NCI-H345 (cell line): ENCODE data around the gene CTNNA1.

Source experiments
- DNase-seq: peaks from one replicate; lab custom pipeline; 2025; lab: John Stamatoyannopoulos, UW

Gene CTNNA1

GRCh38 chr5:138930371-138931097 lies 177.3 kb downstream of the CTNNA1 start:
- DNase-seq = no peak

GRCh38 chr5:138932171-138932810 lies 179.1 kb downstream of the CTNNA1 start:
- no peak for DNase-seq

- DNase-seq = no peak
Measured at GRCh38 chr5:138933522-138934290, 180.5 kb downstream of the CTNNA1 start.

GRCh38 chr5:138934971-138935370 lies 181.7 kb downstream of the CTNNA1 start:
- DNase-seq = no peak

GRCh38 chr5:138935466-138935865 lies 182.2 kb downstream of the CTNNA1 start:
- no peak for DNase-seq

- no peak for DNase-seq
Measured at GRCh38 chr5:138936225-138936967, 183.2 kb downstream of the CTNNA1 start.

GRCh38 chr5:138936968-138937345 lies 183.7 kb downstream of the CTNNA1 start:
- DNase-seq = no peak

GRCh38 chr5:138937392-138938387 lies 184.5 kb downstream of the CTNNA1 start:
- no peak for DNase-seq

GRCh38 chr5:138938526-138938925 lies 185.3 kb downstream of the CTNNA1 start:
- DNase-seq = no peak

- DNase-seq = no peak
Measured at GRCh38 chr5:138942066-138942465, 188.8 kb downstream of the CTNNA1 start.

- DNase-seq = no peak
Measured at GRCh38 chr5:138942861-138943260, 189.6 kb downstream of the CTNNA1 start.

GRCh38 chr5:138943599-138944173 lies 190.5 kb downstream of the CTNNA1 start:
- no peak for DNase-seq

- no peak for DNase-seq
Measured at GRCh38 chr5:138944527-138945322, 191.5 kb downstream of the CTNNA1 start.

- DNase-seq = no peak
Measured at GRCh38 chr5:138945421-138946240, 192.4 kb downstream of the CTNNA1 start.

- DNase-seq = no peak
Measured at GRCh38 chr5:138946241-138946623, 193.0 kb downstream of the CTNNA1 start.

GRCh38 chr5:138946831-138947560 lies 193.8 kb downstream of the CTNNA1 start:
- DNase-seq = no peak

GRCh38 chr5:138947780-138948179 lies 194.6 kb downstream of the CTNNA1 start:
- no peak for DNase-seq
